ENCODE data around the gene ATP2B2.

ATP2B2 gene

DNA sequence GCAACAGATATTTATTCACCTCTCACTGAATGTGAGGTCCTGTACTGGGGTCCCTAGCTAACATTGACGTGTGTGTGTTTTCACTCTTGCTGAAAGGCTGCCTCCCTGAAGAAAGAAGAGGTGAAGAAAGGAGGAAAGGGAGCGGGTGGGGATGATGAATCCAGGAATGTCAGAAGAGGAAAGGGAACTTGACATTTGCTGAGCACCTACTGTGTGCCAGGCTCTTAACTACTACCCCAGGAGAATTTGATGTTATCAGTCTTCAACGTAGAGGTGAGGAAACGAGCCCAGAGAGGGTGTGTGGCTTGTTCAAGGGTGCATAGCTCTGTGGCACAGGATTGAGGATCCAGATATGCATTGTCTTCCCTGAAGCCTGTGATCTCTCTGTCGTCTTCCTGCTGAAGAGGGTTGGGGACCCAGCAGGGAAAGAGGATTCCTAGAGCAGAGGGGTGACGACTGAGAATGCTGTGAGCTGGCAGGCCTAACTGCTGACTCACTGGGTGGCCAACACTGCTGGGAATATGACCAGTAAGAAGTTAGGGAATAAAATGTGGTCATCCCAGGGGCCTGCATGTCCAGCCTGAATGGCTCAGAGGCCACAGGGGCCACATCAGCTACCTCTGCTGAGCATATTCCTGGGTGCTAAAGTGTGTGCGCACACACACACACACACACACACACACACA is 6.6 kb upstream of the ATP2B2 start:
- no peak for DNase-seq (ENCODE audit: low read depth in 2 of 2)

DNA sequence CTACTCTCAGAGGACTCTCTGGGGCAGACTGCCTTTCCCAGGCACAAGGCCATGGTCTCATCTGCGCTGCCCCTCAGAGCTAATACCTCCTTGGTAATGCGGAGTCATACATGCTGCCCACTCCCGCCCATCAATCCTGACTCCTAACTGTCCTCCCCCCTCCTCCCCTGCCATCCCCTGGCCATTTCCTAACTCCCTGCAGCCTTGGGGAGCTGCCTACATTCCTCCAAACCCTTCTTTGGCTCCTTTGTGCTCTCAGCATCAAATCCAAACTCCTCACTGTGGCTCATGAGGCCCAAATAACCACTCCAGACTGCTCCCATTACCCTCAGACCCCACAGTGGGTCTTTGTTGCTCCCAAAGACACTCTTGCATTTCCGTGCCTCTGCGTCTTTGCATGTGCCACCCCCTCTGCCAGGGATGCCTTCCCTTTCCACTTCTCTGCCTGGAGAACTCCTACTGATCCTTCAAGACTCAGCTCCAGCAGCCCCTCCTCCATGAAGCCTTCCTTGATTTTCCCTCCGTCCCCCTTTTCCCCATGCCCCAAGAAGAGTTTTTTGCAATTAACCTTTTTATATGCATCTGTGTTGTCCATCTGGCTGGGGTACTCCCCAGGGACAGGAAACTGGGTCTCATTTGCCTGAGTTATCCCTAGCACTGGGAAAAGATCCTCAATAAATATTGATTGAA is 5.5 kb upstream of the ATP2B2 start:
- DNase-seq (ENCODE audit: low read depth in 2 of 2): no peak

DNA sequence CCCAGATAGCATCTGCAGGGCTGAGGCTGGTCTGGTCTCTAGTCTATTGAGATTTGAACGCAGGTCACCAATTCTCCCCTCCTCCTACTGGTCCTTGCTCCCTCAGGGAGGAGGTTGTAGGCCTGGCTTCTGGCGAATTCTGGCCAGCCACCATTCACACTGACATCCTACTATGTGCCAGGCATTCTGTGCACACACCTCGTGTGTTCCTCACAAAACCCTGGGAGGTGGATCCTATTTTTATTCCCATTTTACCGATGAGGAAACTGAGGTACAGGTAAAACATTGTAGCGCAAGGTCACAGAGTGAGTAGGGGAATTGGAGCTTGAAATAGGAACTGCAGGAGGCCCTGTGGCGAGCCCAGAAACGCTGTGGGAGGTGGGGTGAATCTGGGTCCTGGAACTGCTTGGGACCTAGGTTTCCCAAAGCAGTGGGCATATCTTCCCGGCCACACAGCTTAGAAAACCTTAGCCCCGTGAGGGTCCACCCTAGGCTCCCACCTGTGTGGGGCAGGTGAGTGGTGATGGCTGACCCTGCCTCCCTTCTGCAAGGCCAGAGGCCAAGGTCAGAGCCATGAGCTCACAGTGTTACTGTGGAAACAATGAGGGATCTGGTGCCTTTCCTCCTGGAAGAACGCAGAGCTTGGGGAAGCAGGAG is 4.8 kb upstream of the ATP2B2 start:
- no peak for DNase-seq (ENCODE audit: low read depth in 2 of 2)

DNA sequence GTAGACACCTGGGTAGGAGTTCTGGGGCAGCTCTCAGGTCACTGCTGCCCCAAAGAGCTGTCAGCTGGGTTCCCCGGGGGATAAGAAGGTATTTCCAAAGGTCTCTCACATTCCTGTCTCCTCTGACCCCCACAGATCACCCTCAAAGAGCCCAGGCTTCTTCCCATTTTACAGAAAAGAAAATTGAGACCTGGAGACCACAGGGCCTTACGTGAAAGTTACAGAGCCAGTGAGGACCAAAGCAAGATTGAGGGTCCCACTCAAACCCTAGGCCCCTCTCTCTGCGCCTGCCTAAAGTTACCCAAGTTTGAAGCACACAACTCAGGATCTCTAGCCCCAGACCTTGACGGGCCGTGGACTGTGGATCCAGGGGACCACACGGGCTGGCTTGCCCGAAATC is 3.9 kb upstream of the ATP2B2 start:
- DNase-seq (ENCODE audit: low read depth in 2 of 2): no peak

DNA sequence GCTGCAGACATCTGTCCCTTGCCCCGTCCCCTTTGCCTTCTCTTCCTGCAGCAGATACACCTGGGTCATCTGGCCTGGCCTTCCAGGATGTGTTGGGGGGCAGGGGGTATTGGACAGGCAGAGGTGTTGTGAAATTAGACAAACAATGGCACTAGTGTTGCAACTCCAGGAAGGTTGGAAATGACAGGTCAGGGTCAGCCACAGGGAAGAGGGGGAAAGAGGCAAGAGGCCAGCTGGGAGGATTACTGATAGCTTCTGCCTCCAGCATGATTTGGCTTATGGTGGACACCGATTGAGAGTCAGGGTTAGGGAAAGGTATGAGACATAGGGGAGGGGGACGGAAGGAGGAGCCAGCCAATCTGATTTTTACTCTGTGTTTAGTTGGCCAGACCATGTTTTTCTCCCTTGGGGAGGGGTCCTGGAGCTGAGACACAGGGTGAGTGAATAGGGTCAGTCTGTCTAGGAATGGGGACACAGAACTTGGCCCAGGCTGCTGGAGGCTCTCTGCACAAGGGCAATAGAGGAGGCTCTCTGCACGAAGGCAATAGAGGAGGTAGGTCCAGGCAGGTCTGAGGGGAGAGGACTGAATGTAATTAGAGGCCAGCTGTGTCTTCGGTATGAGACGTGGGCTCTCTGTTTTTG is 3.4 kb upstream of the ATP2B2 start:
- no peak for DNase-seq (ENCODE audit: low read depth in 2 of 2)

DNA sequence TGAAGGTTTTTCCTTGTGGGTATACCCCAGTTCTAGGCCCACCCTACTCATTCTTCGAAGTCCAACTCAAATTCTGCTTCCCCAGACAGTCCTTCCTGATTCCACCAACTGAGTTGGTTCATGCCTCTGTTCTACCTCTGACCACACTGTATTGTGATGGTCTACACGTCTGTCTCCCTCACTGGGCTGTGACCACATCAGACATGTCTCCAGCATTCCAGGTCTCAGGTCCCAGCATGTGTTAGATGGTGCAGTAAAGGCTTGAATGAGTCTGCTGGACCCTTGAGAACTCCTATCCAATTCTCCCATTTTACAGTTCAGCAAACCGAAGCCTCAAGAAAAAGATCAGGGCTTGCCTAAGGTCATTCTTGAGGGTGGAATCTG is 2.8 kb upstream of the ATP2B2 start:
- no peak for DNase-seq (ENCODE audit: low read depth in 2 of 2)

- no peak for DNase-seq (ENCODE audit: low read depth in 2 of 2)
Measured at GRCh38 chr3:10507331-10507730, 1.9 kb upstream of the ATP2B2 start.

- DNase-seq (ENCODE audit: low read depth in 2 of 2): no peak
Measured at GRCh38 chr3:10506696-10507095, 1.3 kb upstream of the ATP2B2 start.

DNA sequence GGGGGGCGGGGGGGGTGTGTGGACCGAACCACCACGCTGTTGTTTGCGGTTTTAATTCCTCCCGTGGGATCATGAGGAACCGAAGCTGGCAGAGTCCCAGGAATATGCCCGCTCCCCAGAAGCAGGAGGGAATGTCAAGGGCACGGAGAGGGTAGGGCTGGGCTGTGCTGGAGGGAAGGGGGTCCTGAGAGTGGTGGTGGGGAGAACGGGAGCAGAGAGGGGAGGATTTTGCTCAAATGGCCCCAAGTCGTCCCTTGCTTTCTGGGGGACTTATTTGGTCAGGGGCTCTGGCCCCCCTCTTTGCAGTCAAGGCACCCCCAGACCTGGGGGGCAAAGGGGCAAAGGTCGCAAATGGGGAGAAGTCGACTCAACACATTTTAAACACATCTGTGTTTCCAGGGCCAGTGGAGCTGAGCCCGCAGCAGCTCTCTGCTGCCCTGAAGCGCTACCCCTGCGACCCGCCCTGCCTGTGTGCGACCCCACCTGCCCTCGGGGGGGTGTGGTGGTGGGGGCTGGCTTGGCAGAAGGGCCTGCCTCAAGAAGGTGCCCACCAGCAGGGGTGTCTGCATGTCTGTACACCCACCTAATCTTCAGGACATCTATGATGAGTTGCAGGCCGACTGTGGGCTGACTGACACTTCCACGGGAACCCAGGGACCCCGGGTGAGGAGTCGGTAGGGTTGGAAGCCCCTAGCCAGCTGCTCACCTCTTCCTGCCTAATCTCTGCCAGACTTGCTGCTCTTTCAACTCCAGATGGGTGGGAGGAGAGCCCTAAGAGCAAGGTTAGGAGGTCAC is 602 bp upstream of the ATP2B2 start:
- DNase-seq (ENCODE audit: low read depth in 2 of 2): no peak

- DNase-seq (ENCODE audit: low read depth in 2 of 2): no peak
Measured at GRCh38 chr3:10504171-10505049, 976 bp downstream of the ATP2B2 start.

- no peak for DNase-seq (ENCODE audit: low read depth in 2 of 2)
Measured at GRCh38 chr3:10503217-10503796, 2.1 kb downstream of the ATP2B2 start.

DNA sequence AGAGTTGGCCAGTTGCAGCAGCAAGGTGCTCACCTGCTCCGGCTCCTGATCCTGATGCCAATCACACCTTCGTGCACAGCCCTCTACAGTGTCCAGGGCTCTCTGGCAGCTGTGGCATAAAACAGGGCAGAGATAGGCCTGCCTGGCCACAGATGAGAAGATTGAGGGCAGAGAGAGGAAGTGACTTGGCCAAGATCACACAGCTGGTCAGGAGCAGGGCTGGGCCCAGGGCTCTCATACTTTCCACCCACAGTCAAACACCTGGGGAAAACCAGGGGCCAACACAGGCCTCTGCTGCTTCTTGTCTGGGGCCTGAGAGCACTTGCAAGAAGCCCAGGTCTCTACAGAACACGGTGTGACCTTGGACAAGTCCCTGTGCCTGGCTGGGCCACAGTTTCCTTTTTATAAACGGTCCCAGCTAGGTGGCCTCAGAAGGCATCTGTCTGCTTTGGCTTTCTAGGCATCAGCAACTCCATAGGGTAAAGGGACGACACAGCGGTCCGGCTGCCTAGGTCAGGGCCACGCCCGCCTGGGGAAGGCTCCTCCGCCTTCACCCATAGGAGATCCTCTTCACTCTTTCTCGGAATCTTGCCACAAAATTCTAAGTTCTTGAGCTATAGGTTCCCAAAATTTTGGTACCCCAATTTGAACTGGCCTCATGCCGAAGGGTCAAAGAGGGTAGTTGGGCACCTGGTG is 3.1 kb downstream of the ATP2B2 start:
- DNase-seq (ENCODE audit: low read depth in 2 of 2): no peak

DNA sequence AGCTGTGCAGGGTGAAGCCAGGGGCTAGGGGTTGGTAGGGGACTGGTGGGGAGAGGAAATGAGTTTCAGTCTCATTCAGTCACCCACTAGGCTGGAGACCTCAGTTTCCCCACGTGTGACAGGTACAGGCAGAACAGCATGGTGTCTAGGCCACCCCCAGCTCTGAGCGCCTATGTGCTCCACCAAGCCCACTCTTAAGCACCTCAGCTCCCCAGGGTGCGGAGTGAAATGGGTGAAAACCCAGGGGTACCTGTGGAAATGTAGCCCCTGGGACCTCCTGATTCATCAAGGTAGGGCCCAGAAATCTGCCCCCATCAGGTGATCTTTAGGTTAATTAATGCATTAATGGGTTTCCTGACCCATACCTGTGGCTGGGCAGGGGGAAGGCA is 3.7 kb downstream of the ATP2B2 start:
- no peak for DNase-seq (ENCODE audit: low read depth in 2 of 2)

- DNase-seq (ENCODE audit: low read depth in 2 of 2): no peak
Measured at GRCh38 chr3:10500717-10501663, 4.4 kb downstream of the ATP2B2 start.

DNA sequence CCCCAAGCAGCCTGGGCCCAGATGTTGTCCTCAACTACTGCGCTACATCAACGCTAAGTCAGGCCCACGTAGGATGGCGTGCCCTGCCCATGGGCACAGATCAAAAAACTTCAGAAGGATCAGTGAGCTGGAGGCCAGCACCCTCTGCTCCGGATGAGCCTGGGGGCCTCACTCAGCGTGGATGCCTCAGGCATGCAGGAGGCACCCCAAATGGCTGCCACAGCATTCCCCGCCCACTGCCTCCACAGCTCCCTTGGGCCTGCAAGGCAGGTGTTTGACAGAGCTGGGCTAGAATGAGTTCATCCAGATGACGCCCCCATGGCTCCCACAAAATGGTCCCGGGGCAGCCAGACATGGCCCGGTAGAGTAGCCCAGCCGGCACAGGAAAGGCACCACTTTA is 7.1 kb downstream of the ATP2B2 start:
- DNase-seq (ENCODE audit: low read depth in 2 of 2): no peak

DNA sequence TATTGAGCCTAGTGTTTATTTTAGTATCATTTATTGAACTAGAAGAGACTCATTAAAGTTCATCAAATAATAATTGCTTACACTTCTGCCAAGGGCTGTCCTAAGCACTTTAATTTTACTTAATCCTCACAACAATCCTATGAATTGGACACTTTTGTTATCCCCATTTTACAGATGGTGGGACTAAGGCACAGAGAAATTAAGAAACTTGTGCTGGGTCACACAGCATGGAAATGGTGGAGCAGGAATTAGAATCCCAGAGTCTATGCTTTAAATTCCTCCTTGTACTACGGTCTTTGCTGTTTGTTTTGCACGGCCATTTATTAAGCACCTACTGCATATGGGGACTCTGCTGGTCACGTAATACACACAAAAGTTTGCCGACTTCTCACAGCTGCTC is 7.9 kb downstream of the ATP2B2 start:
- DNase-seq (ENCODE audit: low read depth in 2 of 2): no peak

GRCh38 chr3:10496121-10496863 is 9.1 kb downstream of the ATP2B2 start:
- DNase-seq (ENCODE audit: low read depth in 2 of 2): no peak

DNA sequence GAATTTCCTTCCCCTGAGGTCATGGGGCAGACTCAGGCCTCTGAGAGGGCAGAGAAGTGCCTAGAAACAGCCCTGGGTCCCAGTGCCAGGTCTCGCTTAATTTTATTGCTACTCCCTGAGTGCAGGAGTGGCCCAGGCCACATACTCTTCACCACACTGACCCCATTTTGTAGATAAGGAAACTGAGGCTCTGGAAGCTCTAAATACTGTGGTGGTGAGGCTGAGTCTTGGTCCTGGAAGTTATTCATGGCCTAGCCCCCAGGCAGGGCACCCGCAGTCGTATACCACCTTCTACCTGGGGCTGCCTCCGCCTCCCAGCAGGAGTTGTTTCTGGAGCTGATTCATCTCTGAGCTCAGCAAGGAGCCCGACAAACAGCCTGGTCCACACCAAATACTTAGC is 9.8 kb downstream of the ATP2B2 start:
- no peak for DNase-seq (ENCODE audit: low read depth in 2 of 2)
